ENCODE results near the gene EIF4E3. TPM values are rescaled to one million over a fixed set of nuclear protein-coding genes. Genes with fewer than 3 reads are reported as not detected.

The EIF4E3 gene
- total RNA-seq, 1 donor: 0.43 TPM

DNA sequence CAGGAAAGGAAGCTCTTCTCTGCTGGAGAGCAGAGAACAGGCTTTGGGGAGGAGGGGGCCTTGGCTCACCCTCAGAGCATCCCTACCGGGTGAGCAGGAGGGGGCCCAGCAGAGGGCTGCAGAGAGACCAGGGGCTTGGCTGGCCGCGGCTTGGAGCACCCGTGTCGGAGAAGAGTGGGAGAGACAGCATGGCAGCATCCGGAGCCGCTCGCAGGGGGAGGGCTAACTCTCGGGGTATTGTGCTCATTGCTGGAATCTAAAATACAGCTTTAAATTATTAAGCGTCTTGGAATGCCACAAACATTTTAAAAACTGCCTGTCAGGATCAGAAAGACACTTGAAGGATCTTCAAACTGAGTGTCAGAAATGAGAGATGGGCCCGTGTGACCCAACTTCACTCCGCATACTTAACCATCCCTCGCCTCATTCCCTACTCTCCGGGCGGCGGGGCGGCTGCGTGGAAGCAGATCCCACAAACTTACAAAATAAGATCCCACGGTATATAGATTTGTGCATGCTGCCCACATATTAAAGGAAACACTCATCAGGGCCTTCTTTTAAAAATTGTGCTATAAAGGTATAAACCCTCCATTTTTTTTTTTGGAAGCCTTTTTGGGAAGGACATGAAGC, 53.9 kb downstream of the EIF4E3 start:
- no peak overlapping the region for H3K4me3 ChIP-seq (ENCODE audit: low read depth, low read length)
- TF ChIP-seq, protein P1, sequence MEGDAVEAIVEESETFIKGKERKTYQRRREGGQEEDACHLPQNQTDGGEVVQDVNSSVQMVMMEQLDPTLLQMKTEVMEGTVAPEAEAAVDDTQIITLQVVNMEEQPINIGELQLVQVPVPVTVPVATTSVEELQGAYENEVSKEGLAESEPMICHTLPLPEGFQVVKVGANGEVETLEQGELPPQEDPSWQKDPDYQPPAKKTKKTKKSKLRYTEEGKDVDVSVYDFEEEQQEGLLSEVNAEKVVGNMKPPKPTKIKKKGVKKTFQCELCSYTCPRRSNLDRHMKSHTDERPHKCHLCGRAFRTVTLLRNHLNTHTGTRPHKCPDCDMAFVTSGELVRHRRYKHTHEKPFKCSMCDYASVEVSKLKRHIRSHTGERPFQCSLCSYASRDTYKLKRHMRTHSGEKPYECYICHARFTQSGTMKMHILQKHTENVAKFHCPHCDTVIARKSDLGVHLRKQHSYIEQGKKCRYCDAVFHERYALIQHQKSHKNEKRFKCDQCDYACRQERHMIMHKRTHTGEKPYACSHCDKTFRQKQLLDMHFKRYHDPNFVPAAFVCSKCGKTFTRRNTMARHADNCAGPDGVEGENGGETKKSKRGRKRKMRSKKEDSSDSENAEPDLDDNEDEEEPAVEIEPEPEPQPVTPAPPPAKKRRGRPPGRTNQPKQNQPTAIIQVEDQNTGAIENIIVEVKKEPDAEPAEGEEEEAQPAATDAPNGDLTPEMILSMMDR (IDR thresholded peaks at IDR 0.05; ENCODE audit: insufficient read depth, low read depth, low read length): no peak
- DNase-seq (ENCODE audit: low read depth): no peak

DNA sequence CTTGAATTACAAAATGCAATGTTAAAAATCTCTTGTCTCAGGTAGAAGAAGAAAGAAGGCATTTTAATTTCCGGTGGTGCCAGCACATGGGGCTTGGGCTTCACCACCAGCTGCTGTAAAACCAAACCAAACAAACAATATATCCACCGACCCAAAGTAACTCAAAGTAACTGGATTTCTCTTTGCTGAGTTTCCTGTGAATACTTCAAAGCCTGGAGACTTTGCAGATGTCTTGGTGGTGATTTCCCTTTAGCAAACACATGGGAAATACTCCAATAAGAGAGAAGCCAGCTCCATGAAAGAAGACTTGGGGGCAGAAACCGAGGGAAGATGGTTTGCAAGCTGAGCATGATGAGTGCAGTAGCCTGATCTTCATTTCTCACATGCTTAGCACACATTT, 62.6 kb downstream of the EIF4E3 start:
- no peak overlapping the region for H3K4me3 ChIP-seq (ENCODE audit: low read depth, low read length)
- no peak for DNase-seq (ENCODE audit: low read depth)
- TF ChIP-seq, protein P1 (IDR thresholded peaks at IDR 0.05; ENCODE audit: insufficient read depth, low read depth, low read length): no peak

DNA sequence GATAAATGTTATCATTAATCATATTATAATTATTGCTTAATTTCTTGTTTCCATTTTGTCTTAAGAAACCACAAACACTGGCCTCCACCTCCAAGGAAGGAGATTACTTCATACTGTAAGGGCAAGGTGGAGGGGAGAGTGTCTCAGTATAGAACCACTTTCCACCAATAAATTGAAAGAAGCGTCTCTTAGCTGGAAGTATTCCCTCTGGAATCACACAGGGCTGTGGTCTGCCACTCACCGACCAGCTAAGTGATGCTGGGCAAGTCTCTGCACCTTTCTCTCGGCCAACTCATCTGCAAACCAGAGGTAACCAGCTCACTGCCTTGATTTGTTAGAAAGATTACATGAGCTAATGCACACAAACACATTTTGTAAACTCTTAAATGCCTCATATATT, 63.1 kb downstream of the EIF4E3 start:
- no peak for DNase-seq (ENCODE audit: low read depth)
- no peak overlapping the region for H3K4me3 ChIP-seq (ENCODE audit: low read depth, low read length)
- TF ChIP-seq, protein P1 (IDR thresholded peaks at IDR 0.05; ENCODE audit: insufficient read depth, low read depth, low read length): no peak

DNA sequence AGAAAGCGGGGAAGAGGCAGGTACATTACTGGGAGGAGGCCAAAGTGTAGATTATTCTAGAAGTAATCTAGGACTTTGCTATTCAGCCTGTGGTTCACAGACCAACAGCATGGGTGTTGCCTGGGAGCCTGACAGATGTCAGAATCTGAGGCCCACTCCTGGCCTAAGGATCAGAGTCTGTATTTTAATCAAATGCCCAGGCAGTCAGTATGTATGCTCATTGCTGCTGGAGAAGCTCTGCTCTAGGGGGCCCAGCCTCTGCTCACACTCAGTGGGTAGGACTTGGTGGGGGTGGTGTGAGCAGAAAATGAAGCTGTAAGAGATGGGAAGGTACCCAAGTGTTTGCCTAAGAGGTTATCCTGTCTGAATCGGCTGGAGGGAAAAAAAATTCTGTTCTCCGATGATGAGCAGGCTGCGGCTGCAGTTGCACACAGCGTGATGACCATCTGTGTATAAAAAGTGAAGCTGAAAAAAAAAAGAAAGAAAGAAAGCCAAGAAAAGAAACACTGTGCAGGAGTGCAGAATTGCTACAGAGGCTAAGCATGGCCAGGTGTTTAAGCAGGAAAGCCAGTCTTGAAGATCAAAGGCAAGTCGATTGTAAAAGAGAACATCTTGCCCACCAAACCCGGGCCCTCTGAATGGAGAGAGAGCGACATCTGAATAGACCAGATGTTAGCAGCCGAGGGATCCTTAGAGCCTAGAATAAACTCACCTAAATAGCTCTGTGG, 65.2 kb downstream of the EIF4E3 start:
- TF ChIP-seq, protein P1 (IDR thresholded peaks at IDR 0.05; ENCODE audit: insufficient read depth, low read depth, low read length): no peak
- DNase-seq (ENCODE audit: low read depth): peak; percentile 11
- no peak overlapping the region for H3K4me3 ChIP-seq (ENCODE audit: low read depth, low read length)

DNA sequence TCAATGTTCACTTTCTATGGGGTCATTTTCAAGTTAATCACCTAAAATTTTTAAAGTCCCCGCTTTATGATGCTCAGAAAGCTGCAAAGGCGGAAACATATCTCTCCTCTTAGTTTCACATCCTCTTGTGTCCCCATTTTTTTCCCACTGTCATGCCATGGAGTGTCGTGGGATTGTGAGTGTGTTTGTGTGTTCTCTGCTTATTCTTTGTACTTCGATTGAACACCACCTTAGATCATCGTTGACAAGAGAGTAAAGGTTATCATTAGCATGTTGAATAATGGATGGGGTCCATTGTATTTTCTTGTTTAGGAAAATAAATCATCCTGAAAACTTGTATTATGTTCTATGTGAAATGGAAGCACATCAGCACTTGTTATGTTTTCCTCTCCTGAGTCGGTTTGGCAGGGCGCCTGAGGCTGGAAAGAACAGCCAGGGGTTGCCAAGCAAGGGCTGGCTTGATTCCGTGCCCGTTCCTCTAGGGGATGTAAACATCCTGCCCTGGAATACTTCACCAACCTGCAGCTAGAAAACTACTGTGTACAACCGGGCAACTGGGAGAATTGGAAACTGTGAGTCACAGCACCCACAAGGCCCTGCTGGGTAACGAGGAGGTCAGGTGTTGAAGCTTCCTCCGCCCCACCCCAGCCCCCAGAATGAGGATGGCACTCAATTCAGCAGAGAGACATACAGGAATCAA, 67.2 kb downstream of the EIF4E3 start:
- DNase-seq (ENCODE audit: low read depth): peak; percentile 7
- H3K4me3 ChIP-seq (ENCODE audit: low read depth, low read length): no peak overlapping the region
- TF ChIP-seq, protein P1 (IDR thresholded peaks at IDR 0.05; ENCODE audit: insufficient read depth, low read depth, low read length): no peak

DNA sequence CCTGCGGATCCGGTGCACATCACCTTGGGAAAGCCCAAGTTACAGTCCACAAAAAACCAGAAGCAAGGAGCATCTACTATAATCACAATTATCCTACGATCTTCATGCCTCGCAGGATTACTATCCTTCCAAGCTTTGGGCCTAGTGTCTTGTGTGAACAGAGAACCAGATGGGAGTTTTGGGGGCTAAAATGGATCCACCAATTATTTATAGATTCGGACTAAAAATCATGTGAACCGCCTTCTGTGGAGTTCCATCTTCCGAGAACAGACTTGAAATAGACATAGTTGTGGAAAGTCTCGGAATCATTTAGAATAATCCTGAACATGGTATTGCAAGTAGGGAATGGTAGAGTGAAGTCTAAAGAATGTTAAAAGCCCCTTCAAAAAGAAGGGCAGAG, 70.1 kb downstream of the EIF4E3 start:
- no peak for DNase-seq (ENCODE audit: low read depth)
- H3K4me3 ChIP-seq (ENCODE audit: low read depth, low read length): no peak overlapping the region
- TF ChIP-seq, protein P1 (IDR thresholded peaks at IDR 0.05; ENCODE audit: insufficient read depth, low read depth, low read length): no peak
